Body of pancreas (tissue), 4 donors: Measurements from ENCODE around the gene LGR5. TPM values are rescaled to one million over a fixed set of nuclear protein-coding genes. Genes with fewer than 3 reads are reported as not detected.

ENCODE experiments used
- ATAC-seq: fragments of 150-250 bp; one replicate; pipeline ENCODE4 v1.9.1; 2016
- DNase-seq, 4 donors: peaks; one replicate each; pipeline ENCODE4 v3.0.0-alpha.2; 2019
- H3K27ac ChIP-seq, 4 donors: fragments of 200-600 bp; sonication (generic); 1 replicate in 3 of 4; 2 replicates in 1 of 4; pipeline versions ENCODE4 v1.5.1 to v1.6.1; 2016 to 2019; ENCODE audit warnings: mild to moderate bottlenecking in 1 of 4, mixed read lengths in 1 of 4, moderate library complexity in 1 of 4
- H3K27me3 ChIP-seq, 2 donors: fragments of 200-600 bp; sonication (generic); one replicate each; pipeline ENCODE4 v1.6.0; 2016; ENCODE audit warnings: mild to moderate bottlenecking in 1 of 2
- H3K36me3 ChIP-seq, 2 donors: fragments of 200-600 bp; sonication (generic); replicated peaks in 1 of 2; 2 replicates each; pipeline ENCODE4 v1.5.1; 2016; ENCODE audit warnings: low read depth in 2 of 2; ENCODE audit not compliant: insufficient read depth in 1 of 2
- H3K4me1 ChIP-seq: fragments of 200-600 bp; sonication (generic); one replicate; pipeline ENCODE4 v1.6.0; 2016
- H3K4me3 ChIP-seq, 2 donors: fragments of 200-600 bp; sonication (generic); 1 replicate in 1 of 2; 2 replicates in 1 of 2; pipeline ENCODE4 v1.5.1; 2016 to 2019
- H3K9me3 ChIP-seq, 3 donors: fragments of 200-600 bp; sonication (generic); 1 replicate in 2 of 3; 2 replicates in 1 of 3; pipeline ENCODE4 v1.5.1; 2016
- CTCF ChIP-seq, 7 experiments: fragments of 450-650 bp in 4 of 7; fragments of 200-600 bp in 3 of 7; sonication (generic) in 3 of 7; IDR thresholded peaks; one replicate each; pipeline ENCODE4 v1.5.1; 2016 to 2019; ENCODE audit warnings: antibody characterized with exemption in 7 of 7
- POLR2A ChIP-seq, 3 donors: fragments of 450-650 bp; IDR thresholded peaks; one replicate each; pipeline ENCODE4 v1.6.1; 2016; ENCODE audit warnings: antibody characterized with exemption in 3 of 3, mild to moderate bottlenecking in 2 of 3
- WGBS, 2 donors: methylation state at CpG; one replicate each; pipeline ENCODE4 v1.1.5; 2017; 5-methylcytosine and 5-hydroxymethylcytosine counted together
- intact Hi-C: fragments of 100-400 bp; cut with DNase I; formaldehyde crosslinking; loops from one replicate; pipeline ENCODE4 v1.15.1; 2023
- total RNA-seq, 2 donors: library from RNA; depleted of rRNA; stranded (reverse); fragments of >200 nt; gene quantifications; one replicate each; pipeline ENCODE4 v1.1.0, GENCODE V29; 2016

Gene LGR5
- total RNA-seq, 2 donors from 2014 or later: 0.52 TPM; not detected in 1

DNA sequence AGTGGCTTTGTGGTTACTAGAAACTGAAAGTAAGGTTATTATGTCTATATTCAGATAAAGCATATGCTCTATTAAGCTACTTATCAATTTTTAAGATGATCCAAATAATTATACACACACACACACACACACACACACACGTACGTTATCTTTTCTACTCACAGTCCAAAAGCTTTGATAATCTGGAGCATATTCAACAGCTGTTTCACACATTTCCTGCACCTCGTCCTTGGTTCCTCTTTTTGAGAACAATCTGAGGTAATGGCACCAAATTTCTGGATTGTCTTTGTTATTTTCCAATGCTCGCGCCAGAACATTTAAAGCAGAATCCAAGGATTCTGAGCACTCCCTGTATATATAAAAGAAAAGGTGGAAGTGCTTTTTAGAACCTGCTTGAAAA, 186.5 kb downstream of the LGR5 start:
- Histone ChIP-seq H3K36me3 (peaks cover 0 to 45% of the 10 kb centered on the region in 2 donors), H3K4me3 (no peak overlapping the region), H3K4me1 (peaks cover 7% of the 10 kb centered on the region), H3K27ac (no peak overlapping the region), H3K27me3 (no peaks in the 10 kb centered on the region), H3K9me3 (no peaks in the 10 kb centered on the region)
- no peak for ATAC-seq
- TF ChIP-seq CTCF (IDR thresholded peaks at IDR 0.05): no peak
- no peak for TF ChIP-seq POLR2A (IDR thresholded peaks at IDR 0.05)
- intact Hi-C loops: no loop called here
- no peak for DNase-seq
- 19 to 36% methylated on average over 5 of the region's 5 CpGs for WGBS, 2 donors

GRCh38 chr12:71626768-71627167, 187.2 kb downstream of the LGR5 start:
- Histone ChIP-seq H3K27ac (no peak overlapping the region), H3K4me3 (no peak overlapping the region), H3K27me3 (no peaks in the 10 kb centered on the region), H3K4me1 (peaks cover 7% of the 10 kb centered on the region), H3K36me3 (peaks cover 0 to 47% of the 10 kb centered on the region in 2 donors), H3K9me3 (no peaks in the 10 kb centered on the region)
- intact Hi-C loops: no loop called here
- ATAC-seq (no peak), DNase-seq (no peak)
- TF ChIP-seq CTCF (IDR thresholded peaks at IDR 0.05) (no peak), POLR2A (IDR thresholded peaks at IDR 0.05) (no peak)
- WGBS, 2 donors: 31 to 32% methylated on average over 3 of the region's 3 CpGs

- ATAC-seq: no peak
- H3K36me3 ChIP-seq: peaks cover 0 to 49% of the 10 kb centered on the region in 2 donors
These were observed 187.9 kb downstream of the LGR5 start for GRCh38 chr12:71627438-71628002.

More at GRCh38 chr12:71627438-71628002, 187.9 kb downstream of the LGR5 start:
- WGBS, 2 donors: 59 to 65% methylated on average over 2 of the region's 2 CpGs
- intact Hi-C loops: no loop called here
- no peaks in the 10 kb centered on the region for H3K27me3 ChIP-seq
- peaks cover 7% of the 10 kb centered on the region for H3K4me1 ChIP-seq
- no peak overlapping the region for H3K4me3 ChIP-seq
- H3K9me3 ChIP-seq: no peaks in the 10 kb centered on the region
- H3K27ac ChIP-seq: no peak overlapping the region
- no peak for TF ChIP-seq CTCF (IDR thresholded peaks at IDR 0.05)
- no peak for TF ChIP-seq POLR2A (IDR thresholded peaks at IDR 0.05)
- DNase-seq: no peak

Other genes starting within 250 kb of the LGR5 start
- gene ZFC3H1, start 224.1 kb downstream of the LGR5 start, total RNA-seq: 100 to 1,000 TPM in 1 of 2 donors, 10 to 100 TPM in 1; 36.1 to 116 TPM
- gene THAP2, start 224.5 kb downstream of the LGR5 start, total RNA-seq: 10 to 100 TPM in 1 of 2 donors, under 1 TPM in 1; 0.99 to 15.0 TPM
- 10 to 100 TPM; 11.2 to 16.6 TPM for gene TMEM19, start 246.3 kb downstream of the LGR5 start, total RNA-seq